ENCODE results near the gene NEMP1. TPM values are rescaled to one million over a fixed set of nuclear protein-coding genes. Genes with fewer than 3 reads are reported as not detected.

The NEMP1 gene, protein sequence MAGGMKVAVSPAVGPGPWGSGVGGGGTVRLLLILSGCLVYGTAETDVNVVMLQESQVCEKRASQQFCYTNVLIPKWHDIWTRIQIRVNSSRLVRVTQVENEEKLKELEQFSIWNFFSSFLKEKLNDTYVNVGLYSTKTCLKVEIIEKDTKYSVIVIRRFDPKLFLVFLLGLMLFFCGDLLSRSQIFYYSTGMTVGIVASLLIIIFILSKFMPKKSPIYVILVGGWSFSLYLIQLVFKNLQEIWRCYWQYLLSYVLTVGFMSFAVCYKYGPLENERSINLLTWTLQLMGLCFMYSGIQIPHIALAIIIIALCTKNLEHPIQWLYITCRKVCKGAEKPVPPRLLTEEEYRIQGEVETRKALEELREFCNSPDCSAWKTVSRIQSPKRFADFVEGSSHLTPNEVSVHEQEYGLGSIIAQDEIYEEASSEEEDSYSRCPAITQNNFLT
- total RNA-seq (2022; extraction: Qiagen RNA extraction; ENCODE audit: low read depth), result 12.3 to 16.2 TPM (median 13.9 TPM) in 5 replicates

DNA sequence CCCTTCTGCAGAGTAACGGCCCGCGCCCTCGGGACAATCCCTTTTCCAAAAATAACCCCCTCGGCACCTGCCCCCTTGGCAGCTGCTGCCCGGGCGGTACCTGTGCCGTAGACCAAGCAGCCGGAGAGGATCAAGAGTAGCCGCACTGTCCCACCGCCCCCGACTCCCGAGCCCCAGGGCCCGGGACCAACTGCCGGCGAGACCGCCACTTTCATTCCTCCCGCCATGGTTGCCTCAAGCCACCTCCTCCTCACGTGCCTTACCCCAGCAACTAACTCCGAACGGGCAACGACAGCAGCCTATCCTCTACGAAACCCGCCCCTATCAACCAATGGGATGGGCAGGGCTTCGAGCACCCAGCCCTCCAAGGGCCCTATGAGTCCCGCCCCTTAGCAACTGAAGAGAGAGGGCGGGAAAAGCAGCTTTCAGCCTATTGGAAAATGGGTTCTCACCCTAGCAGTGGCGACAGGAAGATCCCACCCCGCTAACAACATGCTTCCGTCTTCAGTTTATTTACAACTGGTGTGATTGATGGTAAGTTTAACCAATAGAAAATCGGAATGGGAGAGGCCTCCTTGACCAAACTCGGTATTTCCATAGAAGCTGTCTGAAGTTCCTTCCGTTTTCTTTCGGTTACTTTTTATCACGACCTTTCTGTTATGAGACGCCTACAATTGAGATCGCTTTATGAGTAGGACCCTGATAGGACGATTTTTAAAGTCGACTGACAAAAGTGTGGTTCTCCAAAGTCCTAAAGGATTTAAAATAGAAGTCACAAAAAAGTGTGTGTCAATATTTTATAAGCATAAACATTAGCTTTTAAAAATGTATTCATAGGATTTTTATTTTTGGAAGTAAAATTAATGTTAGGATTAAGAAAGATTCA lies at the start of gene NEMP1:
NEMP1 (minus strand) TSS at position 273 of the 886 bp plus-strand sequence; CDS start at position 227, 46 bp downstream.

GRCh38 chr12:57127726-57128518 lies 49.3 kb upstream of the NEMP1 start, which contains the start of gene LRP1:
TSS of gene LRP1 (plus strand) at chr12:57128483. CDS start at chr12:57128965, 482 bp downstream.

GRCh38 chr12:57111031-57111734 lies 32.6 kb upstream of the NEMP1 start, which contains the start of gene STAT6:
TSS of gene STAT6 (minus strand) at chr12:57111362. CDS start at chr12:57108278, 3,084 bp downstream.

GRCh38 chr12:57088354-57089270 lies 10.0 kb upstream of the NEMP1 start, which contains the start of gene NAB2:
TSS of gene NAB2 (plus strand) at chr12:57089114. CDS start at chr12:57089272, 158 bp downstream.

DNA sequence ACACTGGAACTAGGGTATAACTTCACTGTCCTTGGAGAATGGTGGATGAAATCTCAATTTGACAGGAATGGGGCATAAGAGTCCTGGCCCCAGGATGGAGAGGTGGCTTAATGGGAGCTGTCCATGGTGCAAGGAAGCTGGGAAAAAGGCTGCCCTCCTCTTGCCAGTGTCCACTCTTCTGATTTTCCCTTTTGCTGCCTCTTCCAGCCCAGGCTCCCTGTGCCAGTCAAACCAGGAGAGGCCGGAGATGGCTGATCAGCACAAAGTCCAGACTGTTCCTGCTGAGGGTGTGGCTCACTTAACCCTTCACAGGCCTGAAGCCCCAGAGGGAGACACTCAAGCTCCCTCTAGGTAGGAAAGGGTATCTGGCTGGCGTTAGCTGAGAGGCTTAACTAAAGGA lies 28.7 kb downstream of the NEMP1 start, which contains the start of gene MYO1A:
MYO1A (minus strand) TSS at position 240 of the 400 bp plus-strand sequence. CDS start 1,806 bp downstream, outside the sequence.

DNA sequence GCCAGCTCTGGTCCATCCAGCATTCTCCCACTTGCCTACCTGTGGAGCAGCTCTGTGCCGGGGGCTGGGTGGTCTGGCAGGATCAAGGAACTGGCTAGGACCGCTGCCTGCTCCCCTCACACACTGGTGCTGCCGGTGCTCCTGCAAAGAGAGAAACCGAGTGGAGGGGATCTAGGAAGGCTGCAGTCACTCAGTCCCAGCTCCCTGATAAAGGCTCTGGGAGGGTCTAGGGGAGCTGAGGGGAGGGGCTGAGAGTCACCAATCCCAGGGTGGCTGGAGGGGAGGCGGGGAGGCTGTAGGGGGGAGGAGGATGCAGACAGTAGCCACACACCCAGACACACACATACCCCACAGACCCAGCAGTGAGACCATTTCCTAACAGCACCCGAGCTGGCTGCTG lies 62.2 kb downstream of the NEMP1 start, which contains the start of gene TAC3:
TAC3 (minus strand) TSS at position 182 of the 400 bp plus-strand sequence. CDS start 732 bp downstream, outside the sequence.

GRCh38 chr12:57005980-57006808 lies 72.4 kb downstream of the NEMP1 start, which contains the start of gene ZBTB39:
TSS of gene ZBTB39 (minus strand) at chr12:57006546. CDS start at chr12:57004917, 1,629 bp downstream.

Other genes starting within 250 kb of the NEMP1 start
- 0.09 TPM in 1 of 5 replicates, not detected in the others for gene SDR9C7, start 144.4 kb downstream of the NEMP1 start, total RNA-seq (2022; extraction: Qiagen RNA extraction; ENCODE audit: low read depth)
- gene RDH16, start 121.2 kb downstream of the NEMP1 start, total RNA-seq (2022; extraction: Qiagen RNA extraction; ENCODE audit: low read depth), result 0.05 to 0.13 TPM (median 0.12 TPM) in 4 of 5 replicates, not detected in the other
- gene ZBTB39, start 72.2 kb downstream of the NEMP1 start, total RNA-seq (2022; extraction: Qiagen RNA extraction; ENCODE audit: low read depth), result 4.1 to 6.0 TPM (median 5.6 TPM) in 5 replicates
- 0.17 to 0.63 TPM (median 0.19 TPM) in 3 of 5 replicates, not detected in the others for gene TAC3, start 62.3 kb downstream of the NEMP1 start, total RNA-seq (2022; extraction: Qiagen RNA extraction; ENCODE audit: low read depth)
- gene MYO1A, start 28.7 kb downstream of the NEMP1 start, total RNA-seq (2022; extraction: Qiagen RNA extraction; ENCODE audit: low read depth), result 0.14 to 0.71 TPM (median 0.33 TPM) in 5 replicates
- gene NAB2, start 10.3 kb upstream of the NEMP1 start, total RNA-seq (2022; extraction: Qiagen RNA extraction; ENCODE audit: low read depth), result 12.3 to 17.1 TPM (median 16.3 TPM) in 5 replicates
- gene STAT6, start 32.6 kb upstream of the NEMP1 start, total RNA-seq (2022; extraction: Qiagen RNA extraction; ENCODE audit: low read depth), result 39.9 to 51.4 TPM (median 44.9 TPM) in 5 replicates
- 14.4 to 18.2 TPM (median 16.0 TPM) in 5 replicates for gene LRP1, start 49.7 kb upstream of the NEMP1 start, total RNA-seq (2022; extraction: Qiagen RNA extraction; ENCODE audit: low read depth)
- gene LRP1-AS, start 68.8 kb upstream of the NEMP1 start, total RNA-seq (2022; extraction: Qiagen RNA extraction; ENCODE audit: low read depth), result not detected in 5 replicates
- gene NXPH4, start 138.0 kb upstream of the NEMP1 start, total RNA-seq (2022; extraction: Qiagen RNA extraction; ENCODE audit: low read depth), result 4.1 to 5.8 TPM (median 5.1 TPM) in 5 replicates
- 111 to 127 TPM (median 124 TPM) in 5 replicates for gene SHMT2, start 150.9 kb upstream of the NEMP1 start, total RNA-seq (2022; extraction: Qiagen RNA extraction; ENCODE audit: low read depth)
- gene STAC3, start 172.4 kb upstream of the NEMP1 start, total RNA-seq (2022; extraction: Qiagen RNA extraction; ENCODE audit: low read depth), result 0.15 to 0.49 TPM (median 0.26 TPM) in 5 replicates

Measured in A549 treated with GW870086 at 1 μM for 4 hours (cell line).